ENCODE measurements around the gene CARNS1. TPM values are rescaled to one million over a fixed set of nuclear protein-coding genes. Genes with fewer than 3 reads are reported as not detected.
A peak's percentile ranks its signal among the peaks of the same experiment; 100 is the strongest.

Gene CARNS1
- total and polyA plus RNA-seq, 9 of the 15 experiments (the other 6 are each of a cell fraction or from before 2014, with no cell fraction given) = 0.01 to 0.18 (median 0.06) TPM; not detected in 3

- TF ChIP-seq, protein P1, sequence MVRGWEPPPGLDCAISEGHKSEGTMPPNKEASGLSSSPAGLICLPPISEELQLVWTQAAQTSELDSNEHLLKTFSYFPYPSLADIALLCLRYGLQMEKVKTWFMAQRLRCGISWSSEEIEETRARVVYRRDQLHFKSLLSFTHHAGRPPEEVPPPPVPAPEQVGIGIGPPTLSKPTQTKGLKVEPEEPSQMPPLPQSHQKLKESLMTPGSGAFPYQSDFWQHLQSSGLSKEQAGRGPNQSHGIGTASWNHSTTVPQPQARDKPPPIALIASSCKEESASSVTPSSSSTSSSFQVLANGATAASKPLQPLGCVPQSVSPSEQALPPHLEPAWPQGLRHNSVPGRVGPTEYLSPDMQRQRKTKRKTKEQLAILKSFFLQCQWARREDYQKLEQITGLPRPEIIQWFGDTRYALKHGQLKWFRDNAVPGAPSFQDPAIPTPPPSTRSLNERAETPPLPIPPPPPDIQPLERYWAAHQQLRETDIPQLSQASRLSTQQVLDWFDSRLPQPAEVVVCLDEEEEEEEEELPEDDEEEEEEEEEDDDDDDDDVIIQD (CRISPR knock-in tag; IDR thresholded peaks at IDR 0.05) = no peak
- TF ChIP-seq SRSF9 (IDR thresholded peaks at IDR 0.05; ENCODE audit: borderline replicate concordance, low read depth, low read length) = no peak
- no peak for TF ChIP-seq FOXO4 (CRISPR knock-in tag; IDR thresholded peaks at IDR 0.05)
- TF ChIP-seq, protein P2, sequence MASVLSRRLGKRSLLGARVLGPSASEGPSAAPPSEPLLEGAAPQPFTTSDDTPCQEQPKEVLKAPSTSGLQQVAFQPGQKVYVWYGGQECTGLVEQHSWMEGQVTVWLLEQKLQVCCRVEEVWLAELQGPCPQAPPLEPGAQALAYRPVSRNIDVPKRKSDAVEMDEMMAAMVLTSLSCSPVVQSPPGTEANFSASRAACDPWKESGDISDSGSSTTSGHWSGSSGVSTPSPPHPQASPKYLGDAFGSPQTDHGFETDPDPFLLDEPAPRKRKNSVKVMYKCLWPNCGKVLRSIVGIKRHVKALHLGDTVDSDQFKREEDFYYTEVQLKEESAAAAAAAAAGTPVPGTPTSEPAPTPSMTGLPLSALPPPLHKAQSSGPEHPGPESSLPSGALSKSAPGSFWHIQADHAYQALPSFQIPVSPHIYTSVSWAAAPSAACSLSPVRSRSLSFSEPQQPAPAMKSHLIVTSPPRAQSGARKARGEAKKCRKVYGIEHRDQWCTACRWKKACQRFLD (CRISPR knock-in tag; IDR thresholded peaks at IDR 0.05) = peak; percentile 66; the same call in 1 of the 2 replicates
- no peak for TF ChIP-seq GMEB1 (CRISPR knock-in tag; IDR thresholded peaks at IDR 0.05)
- no peak for TF ChIP-seq E4F1 (CRISPR knock-in tag; IDR thresholded peaks at IDR 0.05; ENCODE audit: borderline replicate concordance)
- no peak; the same call in 1 of the 2 replicates for TF ChIP-seq HDAC2 (IDR thresholded peaks at IDR 0.05)
- no peak for TF ChIP-seq MTA2 (IDR thresholded peaks at IDR 0.05; ENCODE audit: low read depth)
- TF ChIP-seq L3MBTL2 (IDR thresholded peaks at IDR 0.05) = peak; percentile 61
- TF ChIP-seq SRF (CRISPR knock-in tag; IDR thresholded peaks at IDR 0.05) = peak; percentile 27 to 90; a peak in 2 of 4 replicates
- no peak for TF ChIP-seq PHF21A (IDR thresholded peaks at IDR 0.05; ENCODE audit: borderline replicate concordance, low read depth)
- TF ChIP-seq ZNF644 (tag; IDR thresholded peaks at IDR 0.05; ENCODE audit: low read depth) = no peak
- no peak for TF ChIP-seq HMGN3 (IDR thresholded peaks at IDR 0.05; ENCODE audit: borderline replicate concordance, extremely low read depth, insufficient read length, low read depth, low read length)
- no peak for TF ChIP-seq ZNF76 (CRISPR knock-in tag; IDR thresholded peaks at IDR 0.05; ENCODE audit: borderline replicate concordance)
- peak in 1 of 2 experiments; percentile 64; a peak in 1 of 4 replicates for TF ChIP-seq KDM4B (IDR thresholded peaks at IDR 0.05; ENCODE audit: borderline replicate concordance in 2 of 2, low read depth in 1 of 2)
- TF ChIP-seq ZFX (CRISPR knock-in tag; IDR thresholded peaks at IDR 0.05) = peak; percentile 40; the same call in 1 of the 2 replicates
- TF ChIP-seq HDAC3 (IDR thresholded peaks at IDR 0.05; ENCODE audit: borderline replicate concordance, partially characterized antibody) = no peak
Observed at GRCh38 chr11:67436459-67437081, 21.1 kb downstream of the CARNS1 start (continued).

Data from K562 (cell line).